ENCODE results near the gene N4BP2.

N4BP2 gene

GRCh38 chr4:40195182-40196177, 138.8 kb downstream of the N4BP2 start:
- TF ChIP-seq TEAD4 (IDR thresholded peaks at IDR 0.05) = no peak
- TF ChIP-seq EGR1 (IDR thresholded peaks at IDR 0.05) = no peak
- TF ChIP-seq CREB1 (IDR thresholded peaks at IDR 0.05; ENCODE audit: low read depth) = no peak
- TF ChIP-seq YY1 (IDR thresholded peaks at IDR 0.05; ENCODE audit: low read depth) = no peak
- no peak for TF ChIP-seq FOXM1 (IDR thresholded peaks at IDR 0.05; ENCODE audit: borderline replicate concordance, low read depth)
- no peak for TF ChIP-seq CEBPB (IDR thresholded peaks at IDR 0.05)
- no peak for TF ChIP-seq MAX (IDR thresholded peaks at IDR 0.05)
- no peak for TF ChIP-seq NFIC (IDR thresholded peaks at IDR 0.05)
- no peak for TF ChIP-seq TCF12 (IDR thresholded peaks at IDR 0.05; ENCODE audit: low read depth)
- TF ChIP-seq EP300 (IDR thresholded peaks at IDR 0.05; ENCODE audit: borderline replicate concordance) = no peak
- no peak for TF ChIP-seq RAD21 (IDR thresholded peaks at IDR 0.05; ENCODE audit: low read depth)
- TF ChIP-seq USF1 (IDR thresholded peaks at IDR 0.05) = no peak
- no peak for TF ChIP-seq TAF1 (IDR thresholded peaks at IDR 0.05; ENCODE audit: low read depth)
- TF ChIP-seq, protein P1, sequence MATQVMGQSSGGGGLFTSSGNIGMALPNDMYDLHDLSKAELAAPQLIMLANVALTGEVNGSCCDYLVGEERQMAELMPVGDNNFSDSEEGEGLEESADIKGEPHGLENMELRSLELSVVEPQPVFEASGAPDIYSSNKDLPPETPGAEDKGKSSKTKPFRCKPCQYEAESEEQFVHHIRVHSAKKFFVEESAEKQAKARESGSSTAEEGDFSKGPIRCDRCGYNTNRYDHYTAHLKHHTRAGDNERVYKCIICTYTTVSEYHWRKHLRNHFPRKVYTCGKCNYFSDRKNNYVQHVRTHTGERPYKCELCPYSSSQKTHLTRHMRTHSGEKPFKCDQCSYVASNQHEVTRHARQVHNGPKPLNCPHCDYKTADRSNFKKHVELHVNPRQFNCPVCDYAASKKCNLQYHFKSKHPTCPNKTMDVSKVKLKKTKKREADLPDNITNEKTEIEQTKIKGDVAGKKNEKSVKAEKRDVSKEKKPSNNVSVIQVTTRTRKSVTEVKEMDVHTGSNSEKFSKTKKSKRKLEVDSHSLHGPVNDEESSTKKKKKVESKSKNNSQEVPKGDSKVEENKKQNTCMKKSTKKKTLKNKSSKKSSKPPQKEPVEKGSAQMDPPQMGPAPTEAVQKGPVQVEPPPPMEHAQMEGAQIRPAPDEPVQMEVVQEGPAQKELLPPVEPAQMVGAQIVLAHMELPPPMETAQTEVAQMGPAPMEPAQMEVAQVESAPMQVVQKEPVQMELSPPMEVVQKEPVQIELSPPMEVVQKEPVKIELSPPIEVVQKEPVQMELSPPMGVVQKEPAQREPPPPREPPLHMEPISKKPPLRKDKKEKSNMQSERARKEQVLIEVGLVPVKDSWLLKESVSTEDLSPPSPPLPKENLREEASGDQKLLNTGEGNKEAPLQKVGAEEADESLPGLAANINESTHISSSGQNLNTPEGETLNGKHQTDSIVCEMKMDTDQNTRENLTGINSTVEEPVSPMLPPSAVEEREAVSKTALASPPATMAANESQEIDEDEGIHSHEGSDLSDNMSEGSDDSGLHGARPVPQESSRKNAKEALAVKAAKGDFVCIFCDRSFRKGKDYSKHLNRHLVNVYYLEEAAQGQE (IDR thresholded peaks at IDR 0.05; ENCODE audit: low read depth) = no peak
- TF ChIP-seq ZBTB7A (IDR thresholded peaks at IDR 0.05; ENCODE audit: low read depth) = no peak

- TF ChIP-seq MAX (IDR thresholded peaks at IDR 0.05) = no peak
- TF ChIP-seq CREB1 (IDR thresholded peaks at IDR 0.05; ENCODE audit: low read depth) = no peak
- TF ChIP-seq YY1 (IDR thresholded peaks at IDR 0.05; ENCODE audit: low read depth) = no peak
- TF ChIP-seq NFIC (IDR thresholded peaks at IDR 0.05) = no peak
- no peak for TF ChIP-seq TAF1 (IDR thresholded peaks at IDR 0.05; ENCODE audit: low read depth)
These were observed 139.6 kb downstream of the N4BP2 start for GRCh38 chr4:40196272-40196671.

DNA sequence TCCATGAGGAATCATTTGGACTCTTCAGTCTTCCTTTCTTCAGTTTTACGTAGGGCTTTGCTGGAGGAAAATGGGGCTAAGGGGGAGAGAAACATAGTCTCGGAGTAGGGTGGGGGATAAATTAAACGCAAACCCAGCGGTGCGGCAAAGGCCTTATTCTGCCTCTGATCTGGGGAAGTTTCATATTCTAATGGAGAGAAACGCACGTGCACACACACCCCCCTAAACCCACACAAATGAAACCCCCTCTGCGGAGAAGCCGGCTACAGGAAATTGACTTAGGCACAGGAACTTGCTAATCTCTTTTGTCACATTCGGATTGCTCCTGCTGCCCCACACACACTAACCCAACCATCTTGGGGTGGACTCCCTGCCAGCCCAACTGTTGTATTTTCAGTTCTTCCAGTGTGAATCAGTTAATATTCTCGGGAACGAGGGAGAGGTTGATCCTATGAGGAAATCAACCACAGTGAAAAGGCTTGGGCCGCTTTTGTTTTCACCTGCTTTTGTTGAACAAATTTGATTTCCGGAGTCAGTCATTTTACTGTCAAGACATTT, 140.2 kb downstream of the N4BP2 start, which contains the start of gene RHOH:
TSS of gene RHOH (plus strand) at position 308 of the 558 bp plus-strand sequence. CDS start 46,356 bp downstream, outside the sequence.
- TF ChIP-seq USF1 (IDR thresholded peaks at IDR 0.05) (no peak), EP300 (IDR thresholded peaks at IDR 0.05; ENCODE audit: borderline replicate concordance) (no peak), YY1 (IDR thresholded peaks at IDR 0.05; ENCODE audit: low read depth) (no peak), RAD21 (IDR thresholded peaks at IDR 0.05; ENCODE audit: low read depth) (no peak), TEAD4 (IDR thresholded peaks at IDR 0.05) (no peak), MAX (IDR thresholded peaks at IDR 0.05) (no peak), TAF1 (IDR thresholded peaks at IDR 0.05; ENCODE audit: low read depth) (no peak), TCF12 (IDR thresholded peaks at IDR 0.05; ENCODE audit: low read depth) (no peak), ZBTB7A (IDR thresholded peaks at IDR 0.05; ENCODE audit: low read depth) (no peak), EGR1 (IDR thresholded peaks at IDR 0.05) (no peak), CEBPB (IDR thresholded peaks at IDR 0.05) (no peak), FOXM1 (IDR thresholded peaks at IDR 0.05; ENCODE audit: borderline replicate concordance, low read depth) (no peak), CREB1 (IDR thresholded peaks at IDR 0.05; ENCODE audit: low read depth) (no peak), NFIC (IDR thresholded peaks at IDR 0.05) (no peak)
- TF ChIP-seq, protein P1 (IDR thresholded peaks at IDR 0.05; ENCODE audit: low read depth) = no peak

DNA sequence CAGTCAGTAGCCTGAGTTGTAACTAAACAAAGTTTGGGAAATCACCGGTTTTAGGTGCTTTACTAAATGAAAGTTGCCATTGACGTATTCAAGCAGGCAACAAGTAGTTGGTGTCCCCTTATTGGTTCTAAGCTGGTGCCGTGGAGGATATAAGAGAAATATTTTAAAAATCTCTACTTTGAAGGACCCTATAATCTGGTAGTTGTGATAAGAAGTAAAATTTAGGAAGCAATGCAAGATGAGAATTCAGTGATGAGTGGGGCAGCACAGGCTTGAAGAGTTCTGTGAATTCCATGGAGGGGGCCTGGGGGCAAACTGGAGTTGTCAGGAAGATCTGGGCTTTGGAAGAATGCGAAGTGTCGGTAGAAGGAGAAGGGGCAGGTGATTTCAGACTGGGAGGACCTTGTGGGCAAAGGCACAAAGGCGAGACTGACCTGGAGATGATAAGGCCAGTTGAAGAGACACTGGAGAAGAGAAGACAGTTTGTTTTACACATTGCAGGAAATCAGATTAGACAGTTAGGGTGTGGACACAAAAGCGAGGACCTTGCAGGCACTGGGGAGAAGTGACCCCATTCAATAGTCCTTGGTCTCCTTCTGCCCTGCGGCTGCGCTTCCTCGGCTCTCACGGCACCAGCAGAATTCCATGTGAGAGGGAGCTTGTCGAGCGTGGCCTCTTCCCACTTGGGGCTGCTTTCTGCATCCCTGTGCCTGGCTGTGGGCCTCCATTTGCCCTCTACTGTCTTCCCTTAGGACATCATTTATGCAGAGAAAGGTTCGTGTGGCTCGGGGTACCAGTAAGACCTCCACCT, 141.4 kb downstream of the N4BP2 start:
- TF ChIP-seq ZBTB7A (IDR thresholded peaks at IDR 0.05; ENCODE audit: low read depth) (no peak), TCF12 (IDR thresholded peaks at IDR 0.05; ENCODE audit: low read depth) (no peak), USF1 (IDR thresholded peaks at IDR 0.05) (no peak), TEAD4 (IDR thresholded peaks at IDR 0.05) (no peak), EGR1 (IDR thresholded peaks at IDR 0.05) (no peak)
- TF ChIP-seq, protein P1 (IDR thresholded peaks at IDR 0.05; ENCODE audit: low read depth) = no peak

Data from Ishikawa (cell line).